Pancreas (tissue), 10 donors: ENCODE data around the gene PROB1. TPM values are rescaled to one million over a fixed set of nuclear protein-coding genes. Genes with fewer than 3 reads are reported as not detected.
"Not testable (repeated sequence)": the region's sequence is repeated elsewhere in the genome, so short reads cannot be mapped to it uniquely, and the experiment has no call there.

Source experiments
- ATAC-seq, 4 donors: fragments of 200-7000 bp; cut with Tn5 transposase; one replicate each; pipeline versions ENCODE4 v1.8.0 to v1.9.1; 2020; ENCODE audit warnings: mild to moderate bottlenecking in 4 of 4, moderate library complexity in 4 of 4
- DNase-seq, 6 donors: peaks; one replicate each; pipeline ENCODE4 v3.0.0-alpha.2; 2020
- FAIRE-seq: peaks from 2 replicates; lab custom pipeline; 2012; peaks lifted over from hg19 to GRCh38; lab: Jason Lieb, UNC
- H3K27ac ChIP-seq, 4 donors: fragments of 200-600 bp; sonication (generic); 1 replicate in 3 of 4; 2 replicates in 1 of 4; pipeline versions ENCODE4 v1.5.0 to v1.8.0; 2020
- H3K27me3 ChIP-seq, 4 donors: fragments of 200-600 bp; one replicate each; pipeline ENCODE4 v1.8.0; 2021
- H3K36me3 ChIP-seq, 3 donors: fragments of 200-600 bp; sonication (generic) in 1 of 3; one replicate each; pipeline versions ENCODE4 v1.5.0 to v1.8.0; 2020 to 2021
- H3K4me1 ChIP-seq, 3 donors: fragments of 200-600 bp; one replicate each; pipeline ENCODE4 v1.8.0; 2021
- H3K4me3 ChIP-seq, 4 donors: fragments of 200-600 bp; sonication (generic) in 2 of 4; one replicate each; pipeline versions ENCODE4 v1.5.0 to v1.8.0; 2020 to 2021
- H3K9me3 ChIP-seq, 4 donors: fragments of 200-600 bp; one replicate each; pipeline ENCODE4 v1.8.0; 2021
- CTCF ChIP-seq, 4 donors: fragments of 200-600 bp; sonication (generic) in 3 of 4; IDR thresholded peaks; one replicate each; pipeline versions ENCODE4 v1.5.0 to v1.8.0; 2021; ENCODE audit warnings: antibody characterized with exemption in 4 of 4
- WGBS, 2 donors: extraction: QIAGEN DNeasy Blood & Tissue Kit; methylation state at CpG; one replicate each; pipeline ENCODE4 v1.1.7; 2013; 5-methylcytosine and 5-hydroxymethylcytosine counted together
- intact Hi-C, 3 donors: fragments of 100-400 bp; cut with DNase I; formaldehyde crosslinking; loops; one replicate each; pipeline versions ENCODE4 v1.11.1 to v1.14.2; 2022
- polyA plus RNA-seq, 2 donors: library from polyadenylated mRNA; stranded (reverse); fragments of 200-250 nt; gene quantifications; one replicate each; pipeline ENCODE4 v1.2.3, GENCODE V29; 2013
- total RNA-seq, 6 donors: library from RNA; stranded (reverse); fragmentation: NEBNext Ultra II Directional in 4 of 6; extraction: Animal tissue kit (Norgen Biotek cat#: 25700) in 4 of 6; gene quantifications; one replicate each; pipeline versions ENCODE4 v1.2.1 to v1.2.4, GENCODE V29; 2021 to 2023
- donor health status: healthy with polysubstance abuse.
- donor health status: DM: no; HTN: no; CAD: no; lungs with moderate emphysema.
- donor health status: DM: no; HTN: no; CAD: no.
- donor health status: control.
- donor health status: control.
- donor health status: Bipolar disorder and iron deficiency.
- donor health status: DM: yes; HTN: yes; CAD: no.
- donor health status: DM: no; HTN: no; CAD: no.
- donor health status: DM: no; HTN: no; CAD: no.
- donor health status: DM: yes; HTN: yes; CAD: no.

PROB1 gene
- total and polyA plus RNA-seq, 8 donors, result 0.19 to 0.38 (median 0.34) TPM

GRCh38 chr5:139410121-139410992 is 15.5 kb upstream of the PROB1 start:
- Histone ChIP-seq H3K36me3 (no peaks in the 10 kb centered on the region), H3K4me1 (no peaks in the 10 kb centered on the region), H3K9me3 (no peaks in the 10 kb centered on the region), H3K27ac (no peak overlapping the region), H3K4me3 (no peak overlapping the region), H3K27me3 (no peaks in the 10 kb centered on the region)
- DNase-seq (no peak), ATAC-seq (no peak), FAIRE-seq (no peak)
- TF ChIP-seq CTCF (IDR thresholded peaks at IDR 0.05), result no peak
- 69 to 80% methylated on average over 6 of the region's 6 CpGs for WGBS, 2 donors
- intact Hi-C loops, result no loop called here

- DNase-seq, H3K36me3 ChIP-seq, FAIRE-seq, H3K27ac ChIP-seq, ATAC-seq, H3K9me3 ChIP-seq, H3K4me1 ChIP-seq, intact Hi-C loops, H3K4me3 ChIP-seq, H3K27me3 ChIP-seq: not testable (repeated sequence)
- WGBS, 2 donors, result 80 to 94% methylated on average over 5 of the region's 5 CpGs
These were observed 14.2 kb upstream of the PROB1 start for GRCh38 chr5:139409116-139409515.

- no peak for TF ChIP-seq CTCF (IDR thresholded peaks at IDR 0.05)
- FAIRE-seq (no peak), ATAC-seq (no peak), DNase-seq (no peak)
- WGBS, 2 donors, result 90 to 96% methylated on average over 7 of the region's 7 CpGs
- Histone ChIP-seq H3K27ac (no peak overlapping the region), H3K27me3 (no peaks in the 10 kb centered on the region), H3K9me3 (no peaks in the 10 kb centered on the region), H3K4me3 (no peak overlapping the region), H3K4me1 (peaks cover 0 to 5% (median 0%) of the 10 kb centered on the region in 3 donors), H3K36me3 (no peaks in the 10 kb centered on the region)
- intact Hi-C loops, result no loop called here
These were observed 13.3 kb upstream of the PROB1 start for GRCh38 chr5:139408191-139408590.

- no peak for DNase-seq
- Histone ChIP-seq H3K36me3 (no peaks in the 10 kb centered on the region), H3K4me3 (no peak overlapping the region), H3K27me3 (no peaks in the 10 kb centered on the region), H3K9me3 (no peaks in the 10 kb centered on the region), H3K27ac (no peak overlapping the region), H3K4me1 (peaks cover 0 to 5% (median 0%) of the 10 kb centered on the region in 3 donors)
- FAIRE-seq, result no peak
- ATAC-seq, result no peak
- intact Hi-C loops, result no loop called here
- no peak for TF ChIP-seq CTCF (IDR thresholded peaks at IDR 0.05)
These were observed 12.6 kb upstream of the PROB1 start for GRCh38 chr5:139407517-139407916.

GRCh38 chr5:139406963-139407362 is 12.1 kb upstream of the PROB1 start:
- no peaks in the 10 kb centered on the region for H3K27me3 ChIP-seq
- H3K9me3 ChIP-seq, result no peaks in the 10 kb centered on the region
- no peak overlapping the region for H3K4me3 ChIP-seq
- 65 to 80% methylated on average over 2 of the region's 2 CpGs for WGBS, 2 donors
- H3K4me1 ChIP-seq, result peaks cover 0 to 5% (median 0%) of the 10 kb centered on the region in 3 donors
- FAIRE-seq (no peak), ATAC-seq (no peak), DNase-seq (no peak)
- H3K36me3 ChIP-seq, result no peaks in the 10 kb centered on the region
- intact Hi-C loops, result no loop called here
- TF ChIP-seq CTCF (IDR thresholded peaks at IDR 0.05), result no peak
- no peak overlapping the region for H3K27ac ChIP-seq
